Activated T-helper 17 cell treated with anti-CD3 and anti-CD28 coated beads, Interleukin-2, amount 50 U/mL, for 72 hours (primary cell): ENCODE measurements around the gene FAR2. TPM values are rescaled to one million over a fixed set of nuclear protein-coding genes. Genes with fewer than 3 reads are reported as not detected.
A peak's percentile ranks its signal among the peaks of the same experiment; 100 is the strongest.

Experiments used
- ATAC-seq: fragments of 150-1000 bp; cut with Tn5 transposase; replicated peaks from 2 replicates; pipeline ENCODE4 v1.10.0; 2021; ENCODE audit warnings: mild to moderate bottlenecking, moderate library complexity
- H3K27ac Mint-ChIP-seq: one replicate; pipeline ENCODE4 v1.8.0; 2022; ENCODE audit warnings: mixed read lengths
- H3K27me3 Mint-ChIP-seq: one replicate; pipeline ENCODE4 v1.8.0; 2022; ENCODE audit warnings: mixed read lengths
- H3K36me3 Mint-ChIP-seq: one replicate; pipeline ENCODE4 v1.8.0; 2022; ENCODE audit warnings: low read depth, mild to moderate bottlenecking, mixed read lengths
- H3K4me1 Mint-ChIP-seq: one replicate; pipeline ENCODE4 v1.8.0; 2022; ENCODE audit warnings: mixed read lengths
- H3K4me3 Mint-ChIP-seq: one replicate; pipeline ENCODE4 v1.8.0; 2022; ENCODE audit warnings: mild to moderate bottlenecking, mixed read lengths
- H3K9me3 Mint-ChIP-seq: one replicate; pipeline ENCODE4 v1.8.0; 2022; ENCODE audit warnings: mixed read lengths
- total RNA-seq, 2 donors: library from RNA; stranded (reverse); gene quantifications; one replicate each; pipeline ENCODE4 v1.2.3, GENCODE V29; 2022

The FAR2 gene
- total RNA-seq, 2 donors from 2014 or later, result 6.2 to 18.5 TPM

- Mint-ChIP-seq H3K9me3 (no peaks in the 10 kb centered on the region), H3K27me3 (no peaks in the 10 kb centered on the region)
- ATAC-seq, result no peak
These were observed 2.9 kb upstream of the FAR2 start for GRCh38 chr12:29146196-29146595.

GRCh38 chr12:29147731-29148595, 1.1 kb upstream of the FAR2 start:
- no peaks in the 10 kb centered on the region for H3K36me3 Mint-ChIP-seq
- ATAC-seq, result no peak
- H3K27ac Mint-ChIP-seq, result peak overlapping the region; percentile 94
- H3K4me1 Mint-ChIP-seq, result peaks cover 3% of the 10 kb centered on the region
- H3K4me3 Mint-ChIP-seq, result peak overlapping the region; percentile 91
- no peaks in the 10 kb centered on the region for H3K27me3 Mint-ChIP-seq
- H3K9me3 Mint-ChIP-seq, result no peaks in the 10 kb centered on the region

More at GRCh38 chr12:29146196-29146595, 2.9 kb upstream of the FAR2 start:
- H3K4me1 Mint-ChIP-seq, result peaks cover 3% of the 10 kb centered on the region
- H3K27ac Mint-ChIP-seq, result no peak overlapping the region
- no peak overlapping the region for H3K4me3 Mint-ChIP-seq
- H3K36me3 Mint-ChIP-seq, result no peaks in the 10 kb centered on the region

GRCh38 chr12:29148596-29148910, 525 bp upstream of the FAR2 start:
- H3K27ac Mint-ChIP-seq, result peak overlapping the region; percentile 94
- ATAC-seq, result peak; percentile 52
- peaks cover 7% of the 10 kb centered on the region for H3K4me1 Mint-ChIP-seq
- H3K36me3 Mint-ChIP-seq, result no peaks in the 10 kb centered on the region
- H3K4me3 Mint-ChIP-seq, result peak overlapping the region; percentile 91
- no peaks in the 10 kb centered on the region for H3K9me3 Mint-ChIP-seq
- no peaks in the 10 kb centered on the region for H3K27me3 Mint-ChIP-seq

GRCh38 chr12:29149691-29150281, 708 bp downstream of the FAR2 start:
- H3K4me3 Mint-ChIP-seq, result peak overlapping the region; percentile 91
- H3K36me3 Mint-ChIP-seq, result no peaks in the 10 kb centered on the region
- ATAC-seq, result peak; percentile 10
- H3K4me1 Mint-ChIP-seq, result peaks cover 7% of the 10 kb centered on the region
- H3K27ac Mint-ChIP-seq, result no peak overlapping the region
- H3K27me3 Mint-ChIP-seq, result no peaks in the 10 kb centered on the region
- no peaks in the 10 kb centered on the region for H3K9me3 Mint-ChIP-seq

GRCh38 chr12:29150462-29150861, 1.4 kb downstream of the FAR2 start:
- no peak for ATAC-seq
- peaks cover 7% of the 10 kb centered on the region for H3K4me1 Mint-ChIP-seq
- H3K9me3 Mint-ChIP-seq, result no peaks in the 10 kb centered on the region
- H3K4me3 Mint-ChIP-seq, result peak overlapping the region; percentile 91
- no peaks in the 10 kb centered on the region for H3K27me3 Mint-ChIP-seq
- H3K36me3 Mint-ChIP-seq, result no peaks in the 10 kb centered on the region
- H3K27ac Mint-ChIP-seq, result no peak overlapping the region

GRCh38 chr12:29152223-29152868, 3.3 kb downstream of the FAR2 start:
- no peaks in the 10 kb centered on the region for H3K27me3 Mint-ChIP-seq
- no peaks in the 10 kb centered on the region for H3K36me3 Mint-ChIP-seq
- no peaks in the 10 kb centered on the region for H3K9me3 Mint-ChIP-seq
- peaks cover 7% of the 10 kb centered on the region for H3K4me1 Mint-ChIP-seq
- H3K4me3 Mint-ChIP-seq, result no peak overlapping the region
- ATAC-seq, result no peak
- H3K27ac Mint-ChIP-seq, result no peak overlapping the region

GRCh38 chr12:29152981-29153630, 4.0 kb downstream of the FAR2 start:
- Mint-ChIP-seq H3K27ac (no peak overlapping the region), H3K36me3 (no peaks in the 10 kb centered on the region), H3K27me3 (no peaks in the 10 kb centered on the region), H3K9me3 (no peaks in the 10 kb centered on the region), H3K4me3 (no peak overlapping the region), H3K4me1 (peaks cover 7% of the 10 kb centered on the region)
- no peak for ATAC-seq

GRCh38 chr12:29155079-29155478, 6.0 kb downstream of the FAR2 start:
- H3K4me3 Mint-ChIP-seq, result no peak overlapping the region
- H3K27ac Mint-ChIP-seq, result no peak overlapping the region
- H3K9me3 Mint-ChIP-seq, result no peaks in the 10 kb centered on the region
- H3K27me3 Mint-ChIP-seq, result no peaks in the 10 kb centered on the region
- no peaks in the 10 kb centered on the region for H3K36me3 Mint-ChIP-seq
- no peak for ATAC-seq
- H3K4me1 Mint-ChIP-seq, result peaks cover 14% of the 10 kb centered on the region

- ATAC-seq, result no peak
- H3K4me1 Mint-ChIP-seq, result peaks cover 16% of the 10 kb centered on the region
- H3K27me3 Mint-ChIP-seq, result no peaks in the 10 kb centered on the region
- no peak overlapping the region for H3K27ac Mint-ChIP-seq
- H3K4me3 Mint-ChIP-seq, result no peak overlapping the region
- no peaks in the 10 kb centered on the region for H3K36me3 Mint-ChIP-seq
- no peaks in the 10 kb centered on the region for H3K9me3 Mint-ChIP-seq
These were observed 8.4 kb downstream of the FAR2 start for GRCh38 chr12:29157486-29157946.

GRCh38 chr12:29158115-29158763, 9.2 kb downstream of the FAR2 start:
- no peaks in the 10 kb centered on the region for H3K36me3 Mint-ChIP-seq
- H3K4me3 Mint-ChIP-seq, result no peak overlapping the region
- H3K27ac Mint-ChIP-seq, result no peak overlapping the region
- ATAC-seq, result no peak
- peaks cover 15% of the 10 kb centered on the region for H3K4me1 Mint-ChIP-seq
- H3K27me3 Mint-ChIP-seq, result no peaks in the 10 kb centered on the region
- H3K9me3 Mint-ChIP-seq, result no peaks in the 10 kb centered on the region

GRCh38 chr12:29159661-29160060, 10.6 kb downstream of the FAR2 start:
- H3K4me3 Mint-ChIP-seq, result peak overlapping the region; percentile 46

GRCh38 chr12:29160230-29160629, 11.2 kb downstream of the FAR2 start:
- H3K4me1 Mint-ChIP-seq, result peaks cover 18% of the 10 kb centered on the region
- ATAC-seq, result peak; percentile 70
- no peaks in the 10 kb centered on the region for H3K27me3 Mint-ChIP-seq
- H3K27ac Mint-ChIP-seq, result peak overlapping the region; percentile 70
- no peaks in the 10 kb centered on the region for H3K9me3 Mint-ChIP-seq
- peak overlapping the region; percentile 46 for H3K4me3 Mint-ChIP-seq
- H3K36me3 Mint-ChIP-seq, result no peaks in the 10 kb centered on the region

More at GRCh38 chr12:29159661-29160060, 10.6 kb downstream of the FAR2 start:
- Mint-ChIP-seq H3K36me3 (no peaks in the 10 kb centered on the region), H3K9me3 (no peaks in the 10 kb centered on the region), H3K27me3 (no peaks in the 10 kb centered on the region), H3K4me1 (peaks cover 13% of the 10 kb centered on the region), H3K27ac (peak overlapping the region; percentile 70)
- no peak for ATAC-seq

GRCh38 chr12:29163146-29163545, 14.1 kb downstream of the FAR2 start:
- Mint-ChIP-seq H3K4me3 (no peak overlapping the region), H3K36me3 (peaks cover 5% of the 10 kb centered on the region), H3K9me3 (no peaks in the 10 kb centered on the region), H3K27me3 (no peaks in the 10 kb centered on the region), H3K27ac (peak overlapping the region; percentile 32), H3K4me1 (peaks cover 18% of the 10 kb centered on the region)
- ATAC-seq, result no peak
